GM18519 (cell line): ENCODE measurements around the gene EXT2.
A peak's percentile ranks its signal among the peaks of the same experiment; 100 is the strongest.

Experiments used
- ATAC-seq: cut with Tn5 transposase; IDR thresholded peaks from one replicate; pipeline ENCODE4 v1.9.1; 2021; ENCODE audit warnings: mild to moderate bottlenecking, moderate library complexity; ENCODE audit not compliant: unreplicated experiment, low FRiP score

The EXT2 gene

DNA sequence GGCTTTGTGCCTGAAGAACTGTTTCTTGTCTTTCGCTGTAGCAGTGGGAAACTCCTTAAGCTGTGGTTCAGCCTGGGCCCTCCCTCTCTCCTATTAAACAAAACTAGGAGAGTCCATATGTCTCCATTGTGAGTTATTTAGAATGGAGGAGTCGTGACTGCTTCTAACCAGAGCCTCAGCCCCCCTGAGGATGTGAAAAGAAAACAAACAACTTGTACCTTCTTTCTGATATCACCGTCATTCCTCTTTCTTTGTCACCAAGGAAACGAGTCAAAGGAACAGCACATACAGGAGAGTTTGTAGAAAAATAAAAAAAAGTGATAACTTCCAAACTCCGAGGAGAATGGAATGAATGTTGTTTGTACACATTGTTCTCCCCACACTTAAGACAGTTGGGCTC is 11.6 kb upstream of the EXT2 start:
- no peak for ATAC-seq

DNA sequence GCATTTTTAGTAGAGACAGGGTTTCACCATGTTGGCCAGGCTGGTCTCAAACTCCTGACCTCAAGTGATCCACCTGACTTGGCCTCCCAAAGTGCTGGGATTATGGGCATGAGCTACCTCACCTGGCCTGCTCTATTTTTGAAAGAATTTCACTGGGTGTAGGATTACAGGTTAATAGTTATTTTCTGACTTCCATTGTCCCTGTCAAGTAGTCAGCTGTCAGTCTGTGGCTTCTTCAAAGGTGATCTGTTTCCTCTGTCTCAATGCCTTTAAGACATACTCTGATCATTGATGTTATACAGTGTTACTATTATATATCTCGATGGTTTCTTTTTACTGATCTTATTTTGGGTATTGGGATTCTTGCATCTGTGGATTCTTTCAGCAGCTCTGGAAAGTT is 10.1 kb upstream of the EXT2 start:
- ATAC-seq: no peak

DNA sequence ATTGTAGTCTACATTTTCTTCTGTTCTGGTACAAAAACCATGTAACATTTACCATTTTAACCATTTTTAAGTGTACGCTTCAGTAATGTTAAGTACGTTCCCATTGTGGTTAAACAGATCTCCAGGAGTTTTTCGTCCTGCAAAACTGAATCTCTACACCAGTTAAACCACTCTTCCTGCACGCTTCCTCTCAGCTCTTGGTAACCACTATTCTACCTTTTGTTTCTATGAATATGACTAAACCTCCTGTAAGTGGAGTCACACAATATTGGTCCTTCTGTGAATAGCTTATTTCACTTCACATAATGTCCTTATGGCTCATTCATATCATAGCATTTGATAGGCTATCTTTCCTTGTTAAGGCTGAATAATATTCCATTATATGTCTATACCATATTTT is 7.1 kb upstream of the EXT2 start:
- no peak for ATAC-seq

DNA sequence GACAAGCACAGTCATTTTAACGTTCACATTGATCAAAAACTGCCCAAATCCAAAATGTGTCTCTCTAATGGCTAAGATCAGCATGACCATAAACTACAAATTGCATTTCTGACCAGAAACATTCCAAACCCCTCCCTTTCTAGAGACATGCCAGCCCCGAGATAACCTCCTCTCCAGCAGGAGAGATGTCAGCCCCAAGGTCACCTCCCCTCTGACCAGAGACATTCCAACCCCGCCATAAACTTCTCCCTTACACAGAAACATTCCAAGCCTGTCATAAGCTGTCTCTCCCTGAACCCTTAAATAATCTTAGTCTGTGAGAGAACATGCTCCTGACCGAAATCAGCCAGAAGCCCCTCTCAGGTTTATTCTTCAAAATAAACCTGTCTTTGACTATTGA is 6.6 kb upstream of the EXT2 start:
- no peak for ATAC-seq

DNA sequence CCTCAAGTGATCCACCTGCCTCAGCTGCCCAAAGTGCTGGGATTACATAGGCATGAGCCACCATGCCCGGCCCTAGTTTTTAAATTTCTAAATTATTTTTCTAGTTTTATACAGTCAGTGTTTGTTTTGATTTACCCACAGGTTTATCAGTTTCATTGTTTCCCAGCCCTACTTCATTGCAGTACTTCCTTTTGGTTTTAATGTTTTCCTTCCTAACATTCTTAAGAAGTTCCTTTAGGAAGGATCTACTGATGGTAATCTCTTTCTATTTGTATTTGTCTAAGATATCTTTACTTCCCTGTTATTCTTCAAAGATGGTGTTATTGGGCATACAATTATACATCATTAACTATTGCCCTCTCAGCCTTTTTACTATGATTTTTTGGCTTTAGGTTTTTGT is 4.9 kb upstream of the EXT2 start:
- ATAC-seq: no peak

DNA sequence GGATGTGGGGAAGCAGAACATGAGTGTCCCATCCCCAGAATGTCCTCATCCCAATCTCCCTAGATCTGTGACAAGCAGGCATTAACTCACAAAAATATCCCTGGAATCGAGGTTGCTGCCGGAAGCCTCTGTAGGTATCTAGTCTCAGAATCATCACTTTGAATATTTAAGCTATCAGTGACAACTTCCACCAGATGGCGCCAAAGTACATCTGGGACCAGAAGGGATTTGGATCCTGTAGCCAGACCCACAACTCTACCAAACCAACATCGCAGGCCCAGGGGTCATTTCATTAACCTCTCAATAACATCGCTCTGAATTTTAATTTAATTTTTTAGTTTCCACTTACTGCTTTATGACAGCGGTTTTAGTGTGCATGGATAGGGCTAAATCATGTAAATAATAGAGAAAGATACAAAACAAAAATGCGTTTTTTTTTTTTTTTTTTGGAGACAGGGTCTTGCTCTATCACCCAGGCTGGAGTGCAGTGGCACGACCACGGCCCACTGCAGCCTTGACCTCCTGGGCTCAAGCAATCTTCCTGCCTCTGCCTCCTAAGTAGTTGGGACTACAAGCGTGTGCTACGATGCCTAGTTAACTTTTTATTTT is 1.1 kb upstream of the EXT2 start:
- no peak for ATAC-seq

DNA sequence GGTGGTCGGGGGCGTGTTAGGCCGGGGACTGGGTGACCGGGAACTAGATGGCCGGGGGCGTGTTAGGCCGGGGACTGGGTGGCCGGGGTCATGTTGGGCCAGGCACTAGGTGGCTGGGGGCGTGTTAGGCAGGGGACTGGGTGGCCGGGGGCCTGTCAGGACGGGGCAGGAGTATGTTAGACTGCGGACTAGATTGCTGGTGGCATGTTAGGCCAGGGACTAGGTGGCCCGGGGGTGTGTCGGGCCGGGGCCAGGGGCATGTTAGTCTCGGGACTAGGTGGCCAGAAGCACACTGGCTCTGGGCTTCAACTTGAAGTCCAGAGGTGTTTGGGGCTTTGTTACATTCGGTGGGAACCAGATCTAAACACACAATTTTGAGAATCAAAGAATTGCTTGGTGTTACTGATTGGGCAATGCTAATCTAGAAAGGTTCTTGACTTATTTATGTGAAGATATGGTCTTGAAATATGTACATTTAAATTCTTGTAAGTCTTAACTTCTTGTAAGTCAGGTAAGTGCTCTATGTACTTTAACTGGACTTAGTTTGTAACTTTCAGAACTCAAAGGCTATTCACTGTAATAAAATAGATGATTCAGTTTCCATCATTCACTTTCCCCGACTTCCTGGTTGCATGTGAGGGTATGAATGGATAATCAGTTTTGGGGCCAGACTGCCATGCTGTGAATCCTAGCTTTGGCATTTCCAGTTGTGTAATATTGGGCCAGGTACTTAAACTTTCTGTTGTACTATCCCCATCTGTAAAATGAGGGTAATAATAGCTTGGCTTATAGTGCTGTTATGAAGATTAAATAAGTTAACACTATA is 1.1 kb downstream of the EXT2 start:
- no peak for ATAC-seq

DNA sequence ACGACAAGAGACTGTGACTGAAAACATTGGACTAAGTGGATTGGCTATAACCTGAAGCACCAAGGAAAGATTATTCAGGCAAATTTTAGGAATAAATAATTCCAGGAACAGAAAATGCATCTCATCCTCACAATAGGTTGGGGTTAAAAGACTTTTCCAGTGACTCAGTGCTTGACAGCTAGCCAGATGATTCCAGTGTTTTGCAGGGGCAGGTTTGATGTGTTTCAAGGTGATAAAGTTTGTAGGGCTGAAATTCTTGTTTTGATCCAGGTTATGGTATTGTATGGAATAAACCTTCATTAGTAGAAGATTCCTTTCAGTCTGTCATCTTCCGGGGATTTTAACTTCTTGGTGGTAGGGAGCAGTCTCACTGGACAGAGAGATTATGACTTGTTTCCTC is 2.3 kb downstream of the EXT2 start:
- ATAC-seq: no peak

DNA sequence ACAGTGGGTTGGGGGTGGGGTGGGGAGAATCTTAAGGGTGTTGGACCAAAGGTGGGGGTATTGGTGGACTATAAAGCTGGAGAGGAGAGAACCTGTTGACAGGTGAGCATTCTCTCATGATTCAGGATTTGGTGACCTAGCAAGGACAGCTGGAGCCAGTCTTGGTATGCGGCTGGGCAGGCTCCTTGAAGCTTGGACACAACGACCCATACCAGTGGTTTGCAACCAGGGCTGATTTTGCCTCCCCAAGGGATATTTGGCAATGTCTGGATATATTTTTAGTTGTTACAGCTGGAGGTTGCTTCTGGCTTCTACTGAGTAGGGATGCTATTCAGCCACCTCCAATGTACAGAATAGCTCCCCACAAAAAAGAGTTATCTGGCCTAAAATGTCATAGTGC is 5.6 kb downstream of the EXT2 start:
- no peak for ATAC-seq

DNA sequence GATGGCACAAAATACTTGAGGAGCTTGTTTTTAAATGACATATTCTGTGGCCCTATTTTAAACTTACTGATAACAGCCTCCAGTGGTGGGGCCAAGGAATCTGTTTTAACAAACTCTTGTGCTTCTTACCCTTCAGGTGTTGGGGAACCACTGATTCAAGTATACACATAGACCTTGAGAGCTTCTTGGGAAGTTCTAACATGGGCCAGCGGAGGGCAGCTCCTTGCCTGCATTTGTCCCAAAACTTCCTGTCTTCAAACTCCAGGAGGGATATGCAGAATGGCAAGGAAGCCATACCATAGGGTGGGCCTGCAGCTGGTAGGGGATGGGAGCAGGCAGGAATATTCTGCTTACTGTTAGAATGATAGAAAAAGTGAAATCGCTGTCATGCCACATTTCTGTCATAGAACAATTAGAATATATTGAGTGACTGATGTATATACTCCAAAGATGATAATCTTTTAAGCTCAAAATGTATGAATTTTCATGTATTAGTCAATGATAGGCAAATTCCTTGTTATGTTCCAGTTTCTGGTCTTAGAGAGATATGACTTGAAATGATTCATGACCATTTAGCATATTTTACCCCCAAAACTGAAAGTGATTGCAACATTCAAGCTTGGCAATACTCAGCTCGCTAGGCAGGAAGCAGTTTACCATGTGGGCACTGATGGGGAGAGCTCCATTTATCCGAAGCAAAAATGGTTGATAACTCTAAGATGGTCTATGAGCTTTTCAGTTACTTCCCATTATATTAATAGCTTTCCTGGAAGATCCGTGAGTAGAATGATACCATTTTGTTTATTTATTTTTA is 9.2 kb downstream of the EXT2 start:
- no peak for ATAC-seq

DNA sequence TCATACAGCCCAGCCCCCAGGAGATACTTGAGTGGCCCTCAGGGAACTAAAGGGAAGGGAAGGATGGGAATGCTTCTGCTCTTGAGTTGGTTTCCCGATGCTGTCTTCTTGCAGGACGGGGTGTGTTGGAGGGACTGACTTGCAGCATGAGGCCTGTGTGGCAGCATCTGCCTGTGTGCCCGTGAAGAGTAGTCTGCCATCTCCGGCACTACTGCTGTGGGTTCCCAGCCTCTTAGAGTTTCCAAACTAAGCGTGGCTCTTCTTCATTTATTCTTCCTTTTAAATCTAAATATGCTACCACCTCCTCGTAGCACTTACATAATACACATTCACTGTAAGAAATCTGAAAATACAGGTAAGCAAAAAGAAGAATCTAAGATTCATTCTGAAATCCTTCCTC is 12.8 kb downstream of the EXT2 start:
- no peak for ATAC-seq

DNA sequence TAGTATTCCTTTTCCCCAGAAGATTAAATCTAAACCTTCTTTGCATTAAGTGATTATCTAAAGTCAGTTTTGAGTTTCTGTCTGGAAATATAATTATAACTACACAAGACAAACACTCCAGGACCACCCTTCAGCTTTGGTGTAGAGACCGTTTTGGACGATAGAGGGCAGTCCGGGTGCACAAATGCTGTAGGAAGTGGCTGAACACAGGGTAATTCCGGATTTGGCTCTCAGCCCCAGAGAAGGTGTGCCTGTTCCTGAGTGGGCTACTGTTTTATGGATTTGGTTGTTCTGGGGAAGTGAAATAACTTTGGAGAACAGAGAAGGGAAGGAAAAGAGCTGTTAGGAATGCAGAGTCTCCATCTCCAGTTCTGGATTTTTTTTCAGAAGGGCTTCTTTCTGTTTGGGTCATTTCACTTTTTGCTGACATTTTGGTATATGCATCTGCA is 14.8 kb downstream of the EXT2 start:
- peak; percentile 88 for ATAC-seq

DNA sequence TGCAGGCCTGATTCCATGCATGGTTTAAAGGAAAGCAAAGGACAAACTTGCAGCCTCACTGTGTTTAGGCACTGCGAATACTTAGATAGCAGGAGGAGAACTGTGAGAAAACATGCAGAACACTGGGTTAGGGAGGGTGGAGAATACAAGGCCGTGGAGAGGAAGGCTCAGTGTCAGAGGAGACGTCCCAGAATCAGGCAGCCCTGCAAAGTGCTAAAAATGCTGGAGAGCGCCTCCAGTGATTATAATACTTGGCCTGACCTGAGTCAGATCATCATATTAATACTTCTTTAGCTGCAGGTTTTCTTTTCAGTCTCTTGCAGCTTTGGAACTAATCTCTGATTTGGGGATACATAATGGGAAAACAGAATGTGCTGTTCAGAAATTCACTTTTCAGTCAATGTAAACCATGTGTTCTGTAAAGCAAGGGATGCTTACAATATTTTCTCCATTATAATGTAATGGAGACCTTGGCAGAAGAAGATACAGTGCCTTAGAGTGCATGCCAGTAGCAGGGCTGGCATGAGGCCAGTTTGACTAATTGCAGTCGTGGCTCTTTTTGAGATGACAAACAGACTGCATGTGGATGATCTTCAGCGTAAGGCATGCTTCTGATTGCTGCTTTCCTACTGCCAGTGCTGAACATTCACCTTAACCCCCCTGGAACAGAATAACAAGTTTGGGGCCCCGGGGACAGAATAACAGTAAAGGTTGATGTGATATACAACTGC is 16.8 kb downstream of the EXT2 start:
- ATAC-seq: no peak

DNA sequence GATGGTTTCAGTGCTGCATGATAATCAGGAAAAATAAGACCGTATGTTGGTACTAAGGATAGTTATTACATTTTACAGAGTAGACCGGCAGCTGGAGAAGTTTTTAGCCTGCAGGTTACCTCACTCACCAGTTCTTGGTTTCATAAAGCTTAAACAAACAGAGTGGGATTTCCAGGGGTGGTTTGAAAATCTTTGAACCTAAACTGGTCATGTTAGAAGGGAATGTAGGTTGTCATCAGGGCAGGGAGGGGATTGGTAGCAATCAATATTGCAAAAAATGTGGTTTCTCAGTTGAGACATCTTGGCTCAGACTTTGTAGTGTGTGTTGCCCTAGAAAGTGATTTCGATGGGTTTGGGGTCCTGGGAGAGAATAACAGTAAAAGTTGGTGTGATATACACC is 17.5 kb downstream of the EXT2 start:
- no peak for ATAC-seq

DNA sequence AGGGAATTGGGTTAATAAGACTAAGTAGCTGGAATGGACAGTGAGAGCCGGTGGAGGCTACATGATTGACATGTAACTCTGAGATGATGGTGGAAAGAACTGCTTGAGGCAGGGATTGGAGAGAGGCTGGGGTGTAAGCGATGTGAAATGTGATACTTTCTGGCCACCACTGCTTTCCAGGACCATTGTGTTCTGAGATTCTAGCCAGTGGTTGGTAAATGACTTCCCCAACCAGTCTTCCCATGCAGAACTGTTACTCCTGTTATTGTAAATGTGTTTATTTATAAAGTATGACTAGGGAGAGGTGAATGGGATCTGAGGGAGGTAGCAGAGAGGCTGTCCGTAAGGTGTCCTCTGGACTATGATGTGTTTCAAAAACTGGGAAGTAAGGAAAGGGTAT is 18.1 kb downstream of the EXT2 start:
- ATAC-seq: no peak

DNA sequence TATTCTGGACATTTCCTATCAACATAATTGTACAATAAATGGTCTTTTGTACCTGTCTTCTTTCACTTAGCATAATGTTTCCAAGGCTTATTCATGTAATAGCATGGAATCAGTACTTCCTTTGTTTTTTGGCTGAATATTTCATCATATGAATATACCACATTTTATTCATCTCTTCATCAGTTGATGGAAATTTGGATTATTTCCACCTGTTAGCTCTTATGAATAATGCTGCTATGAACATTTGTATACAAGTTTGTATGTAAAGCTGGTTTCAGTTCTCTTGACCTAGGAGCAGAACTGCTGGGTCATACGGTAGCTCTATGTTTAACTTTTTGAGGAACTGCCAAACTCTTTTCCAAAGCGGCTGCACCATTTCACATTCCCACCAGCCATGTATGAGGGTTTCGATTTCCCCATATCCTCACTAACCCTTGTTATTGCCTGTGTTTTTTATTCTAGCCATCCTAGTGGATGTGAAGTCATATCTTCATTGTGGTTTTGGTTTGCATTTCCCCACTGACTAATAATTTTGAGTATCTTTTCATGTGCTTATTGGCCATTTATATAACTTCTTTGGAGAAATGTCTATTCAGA is 20.9 kb downstream of the EXT2 start:
- no peak for ATAC-seq

DNA sequence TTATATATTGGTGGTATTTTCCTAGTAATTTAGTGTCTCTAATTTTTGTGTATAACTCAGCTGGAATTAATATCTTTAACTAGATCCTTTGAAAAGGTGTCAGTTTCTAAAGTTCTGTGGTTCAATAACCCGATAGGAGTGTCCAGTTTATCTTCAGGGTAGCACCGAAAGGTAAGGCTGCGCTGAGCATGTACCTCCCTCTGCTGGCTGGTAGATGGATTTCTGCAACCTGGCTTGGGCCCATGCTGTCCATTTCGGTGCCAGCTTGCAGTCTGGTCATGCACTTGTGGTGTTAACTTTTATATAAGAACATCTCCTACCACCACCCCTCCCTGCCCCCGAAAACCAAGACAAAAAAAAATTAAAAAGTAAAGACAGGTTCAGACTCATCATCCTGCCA is 24.7 kb downstream of the EXT2 start:
- ATAC-seq: no peak

DNA sequence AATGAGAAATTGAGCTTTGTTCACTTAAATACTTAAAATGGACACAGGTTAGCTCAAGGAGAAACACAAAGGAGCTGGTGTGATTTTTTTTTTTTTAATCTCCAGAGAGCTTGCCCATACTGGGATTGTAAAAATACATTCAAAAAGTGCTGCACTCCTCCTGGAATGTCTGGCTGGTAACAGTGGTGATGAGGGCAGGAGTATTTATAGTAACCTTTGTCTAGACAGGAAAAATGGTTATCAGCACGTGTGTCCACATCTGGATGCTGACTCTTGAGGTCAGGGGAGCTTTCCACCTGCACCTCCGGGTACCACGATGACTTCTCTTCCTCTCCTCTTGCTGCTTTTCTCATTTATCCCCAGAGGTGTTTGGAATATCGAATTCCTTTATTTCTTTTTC is 30.1 kb downstream of the EXT2 start:
- no peak for ATAC-seq

DNA sequence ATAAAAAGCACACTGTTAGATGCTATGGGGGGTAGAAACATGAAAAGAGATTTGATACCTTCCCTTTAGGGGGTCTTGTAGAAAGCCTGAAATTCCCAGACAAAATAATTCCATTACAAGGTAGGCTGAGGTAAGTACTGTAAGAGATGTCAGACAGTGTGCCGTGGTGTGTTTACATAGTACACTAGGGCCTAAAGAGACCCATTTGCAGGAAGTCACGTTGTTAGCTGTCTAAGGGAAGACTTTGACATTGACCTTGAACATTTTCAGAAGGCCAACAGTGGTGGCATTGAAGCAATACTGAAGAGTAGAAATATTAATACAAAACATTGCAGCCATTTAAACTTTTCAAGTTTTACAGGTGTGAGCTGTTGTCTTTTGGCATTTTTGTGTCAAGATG is 30.8 kb downstream of the EXT2 start:
- ATAC-seq: no peak

DNA sequence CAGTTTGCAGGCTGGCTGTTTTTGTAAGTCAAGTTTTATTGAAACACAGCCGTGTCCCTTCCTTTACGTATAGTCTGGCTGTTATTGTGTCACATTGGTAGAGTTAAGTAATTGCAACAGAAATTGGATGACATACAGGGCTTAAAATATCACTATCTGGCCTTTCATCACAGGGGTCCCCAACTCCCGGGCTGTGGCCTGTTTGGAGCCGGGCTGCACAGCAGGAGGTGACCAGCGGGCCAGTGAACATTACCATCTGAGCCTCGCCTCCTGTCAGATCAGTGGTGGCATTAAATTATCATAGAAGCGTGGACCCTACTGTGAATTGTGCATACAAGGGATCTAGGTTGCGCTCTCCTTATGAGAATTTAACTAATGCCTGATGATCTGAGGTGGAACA is 31.7 kb downstream of the EXT2 start:
- ATAC-seq: no peak
